HG03175 (cell line): ENCODE measurements around the gene OR51M1.
"Not testable (repeated sequence)": the region's sequence is repeated elsewhere in the genome, so short reads cannot be mapped to it uniquely, and the experiment has no call there.

ENCODE experiments used
- ATAC-seq: cut with Tn5 transposase; IDR thresholded peaks from one replicate; pipeline ENCODE4 v1.9.1; 2021; ENCODE audit warnings: mild to moderate bottlenecking, moderate library complexity; ENCODE audit not compliant: unreplicated experiment

Gene OR51M1, protein sequence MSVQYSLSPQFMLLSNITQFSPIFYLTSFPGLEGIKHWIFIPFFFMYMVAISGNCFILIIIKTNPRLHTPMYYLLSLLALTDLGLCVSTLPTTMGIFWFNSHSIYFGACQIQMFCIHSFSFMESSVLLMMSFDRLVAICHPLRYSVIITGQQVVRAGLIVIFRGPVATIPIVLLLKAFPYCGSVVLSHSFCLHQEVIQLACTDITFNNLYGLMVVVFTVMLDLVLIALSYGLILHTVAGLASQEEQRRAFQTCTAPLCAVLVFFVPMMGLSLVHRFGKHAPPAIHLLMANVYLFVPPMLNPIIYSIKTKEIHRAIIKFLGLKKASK

GRCh38 chr11:5383576-5383975 is at the start of gene OR51M1:
Gene OR51M1, plus strand, starts transcription at chr11:5383812. Its CDS starts 5,587 bp downstream, at chr11:5389399.
- ATAC-seq = no peak

- ATAC-seq = no peak
Observed at GRCh38 chr11:5335170-5335569, 48.4 kb upstream of the OR51M1 start.

- no peak for ATAC-seq
Observed at GRCh38 chr11:5336331-5336730, 47.3 kb upstream of the OR51M1 start.

DNA sequence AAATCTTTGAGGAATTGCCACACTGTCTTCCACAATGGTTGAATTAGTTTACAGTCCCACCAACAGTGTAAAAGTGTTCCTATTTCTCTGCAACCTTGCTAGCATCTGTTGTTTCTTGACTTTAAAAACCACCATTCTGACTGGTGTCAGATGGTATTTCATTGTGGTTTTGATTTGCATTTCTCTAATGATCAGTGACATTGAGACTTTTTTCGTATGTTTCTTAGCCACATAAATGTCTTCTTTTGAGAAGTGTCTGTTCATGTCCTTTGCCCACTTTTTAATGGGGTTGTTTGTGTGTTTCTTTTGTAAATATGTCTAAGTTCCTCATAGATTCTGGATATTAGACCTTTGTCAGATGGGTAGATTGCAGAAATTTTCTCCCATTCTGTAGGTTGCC is 46.4 kb upstream of the OR51M1 start:
- ATAC-seq = not testable (repeated sequence)

DNA sequence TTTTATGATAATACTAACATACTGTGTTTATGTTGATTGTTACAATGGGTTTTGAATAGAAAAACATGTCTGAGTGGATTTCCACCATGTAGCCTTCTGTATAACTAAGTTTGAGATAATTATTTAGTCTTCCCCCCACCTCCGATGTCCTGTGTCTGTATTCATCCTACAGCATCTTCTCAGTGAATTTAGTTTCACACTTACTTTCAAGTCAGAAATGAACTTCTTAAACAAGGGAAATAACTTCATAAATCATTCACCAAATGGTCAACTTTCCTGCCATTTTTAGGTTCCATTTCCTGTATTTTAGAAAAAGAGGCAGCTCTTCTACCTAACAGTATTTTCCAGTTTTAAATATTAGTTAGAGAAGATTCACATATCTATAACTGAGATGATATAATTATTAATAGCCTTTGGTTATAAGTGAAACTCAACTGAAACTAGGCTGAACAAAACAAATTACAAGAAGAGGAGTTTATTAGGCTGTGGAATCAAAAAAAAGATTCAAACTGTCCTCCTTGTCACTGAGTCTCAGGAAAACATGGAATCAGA is 43.8 kb upstream of the OR51M1 start:
- peak; percentile 78 for ATAC-seq

DNA sequence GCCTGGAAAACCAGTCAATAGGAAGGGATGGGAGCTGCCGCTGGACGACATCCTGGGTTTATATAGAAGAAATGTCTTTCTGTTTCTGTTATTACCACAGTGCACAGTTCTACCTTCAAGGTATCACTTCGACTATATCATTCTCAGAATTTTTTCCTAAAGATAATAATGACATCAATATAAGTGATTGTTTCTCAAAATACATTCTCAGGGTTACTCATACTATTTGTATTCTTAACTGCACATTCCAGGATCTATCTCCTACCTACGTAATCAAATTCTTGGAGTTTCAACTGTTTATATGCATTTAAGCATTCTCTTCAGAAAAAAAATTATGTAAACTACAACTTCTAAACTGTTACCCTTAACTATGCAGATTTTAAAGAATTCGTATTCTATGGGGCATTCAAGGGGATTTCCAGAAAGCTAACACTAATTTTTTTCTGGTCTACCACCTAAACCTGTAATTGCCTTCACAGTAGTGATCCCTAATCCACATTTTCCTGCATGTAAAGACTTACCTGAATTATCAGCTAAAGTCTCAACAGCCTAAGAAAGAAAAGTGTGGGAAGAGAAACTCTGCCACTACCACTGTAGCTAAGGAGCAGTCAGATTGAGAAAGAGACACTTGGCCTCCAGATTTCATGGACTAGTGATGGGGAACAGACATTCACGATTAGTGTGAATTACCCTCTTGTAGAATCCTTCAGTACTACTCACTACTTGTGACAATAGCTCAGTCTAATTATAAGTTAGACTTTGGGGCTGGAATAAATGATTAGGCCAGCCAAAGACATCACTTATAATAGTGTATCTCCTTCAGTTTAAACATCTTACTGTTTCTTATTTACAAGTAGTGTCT is 39.9 kb upstream of the OR51M1 start, which contains the start of gene OR51B5:
TSS of gene OR51B5 (minus strand) at position 51 of the 862 bp plus-strand sequence. CDS start at position 51, 0 bp downstream.
- no peak for ATAC-seq

DNA sequence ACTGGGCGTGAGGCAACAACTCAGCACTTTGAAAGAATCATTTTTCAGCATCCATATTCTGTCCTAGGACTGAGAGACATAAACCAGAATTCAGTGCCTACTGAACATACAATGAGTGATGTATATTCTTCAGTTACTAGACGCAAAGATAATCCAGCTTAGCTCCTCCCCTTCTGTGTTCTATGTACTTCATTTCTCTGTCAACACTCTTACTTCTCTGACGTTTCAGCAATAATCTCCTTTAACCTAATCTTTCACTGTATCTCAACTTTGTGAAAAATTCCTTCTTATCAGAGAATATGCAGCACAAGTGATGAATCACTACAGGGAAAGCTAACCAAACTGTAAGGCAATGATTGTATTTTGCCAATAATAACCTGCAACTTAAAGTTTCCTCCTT is 37.8 kb upstream of the OR51M1 start:
- no peak for ATAC-seq

- no peak for ATAC-seq
Observed at GRCh38 chr11:5348551-5349194, 34.9 kb upstream of the OR51M1 start.

DNA sequence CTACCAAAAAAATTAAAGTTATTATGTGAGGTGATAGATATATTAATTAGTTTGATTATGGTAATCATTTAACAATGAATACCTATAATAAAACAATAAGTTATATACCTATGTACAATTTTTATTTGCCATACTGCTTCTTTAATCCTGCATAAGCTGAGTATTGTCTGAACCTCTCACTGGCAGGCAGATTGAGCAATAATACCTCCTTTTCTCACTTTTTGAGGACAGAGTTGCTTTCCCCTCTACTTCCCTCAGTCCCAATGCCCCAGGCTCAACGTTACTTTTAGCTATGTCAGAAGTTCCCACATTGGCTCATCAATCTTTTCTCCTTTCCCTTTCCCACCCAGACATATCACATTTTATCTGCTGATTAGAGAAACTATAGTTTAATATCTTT is 34.1 kb upstream of the OR51M1 start:
- ATAC-seq = no peak

DNA sequence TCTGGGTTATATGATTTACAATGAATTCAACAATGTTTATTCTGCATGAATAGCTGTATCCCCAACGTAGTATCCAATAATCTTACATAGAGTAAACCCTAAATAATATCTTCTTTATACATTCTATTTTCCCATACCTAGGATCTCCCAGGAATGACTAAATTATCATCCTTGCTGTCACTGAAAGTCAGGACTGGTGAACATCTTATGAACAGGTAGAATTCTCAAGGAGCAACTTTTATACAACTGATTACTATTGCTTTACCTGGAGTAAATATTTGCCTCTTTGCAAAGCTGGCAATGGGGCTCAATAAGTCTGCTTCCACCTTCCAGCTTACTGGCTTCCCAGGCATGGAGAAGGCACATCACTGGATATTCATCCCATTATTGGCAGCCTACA is 32.4 kb upstream of the OR51M1 start, which contains the start of gene OR51B6:
TSS of gene OR51B6 (plus strand) at position 301 of the 400 bp plus-strand sequence. CDS start at position 301, 0 bp downstream.
- ATAC-seq = no peak

GRCh38 chr11:5356031-5356430 is 27.6 kb upstream of the OR51M1 start:
- not testable (repeated sequence) for ATAC-seq

- no peak for ATAC-seq
Observed at GRCh38 chr11:5362017-5362625, 21.5 kb upstream of the OR51M1 start.

DNA sequence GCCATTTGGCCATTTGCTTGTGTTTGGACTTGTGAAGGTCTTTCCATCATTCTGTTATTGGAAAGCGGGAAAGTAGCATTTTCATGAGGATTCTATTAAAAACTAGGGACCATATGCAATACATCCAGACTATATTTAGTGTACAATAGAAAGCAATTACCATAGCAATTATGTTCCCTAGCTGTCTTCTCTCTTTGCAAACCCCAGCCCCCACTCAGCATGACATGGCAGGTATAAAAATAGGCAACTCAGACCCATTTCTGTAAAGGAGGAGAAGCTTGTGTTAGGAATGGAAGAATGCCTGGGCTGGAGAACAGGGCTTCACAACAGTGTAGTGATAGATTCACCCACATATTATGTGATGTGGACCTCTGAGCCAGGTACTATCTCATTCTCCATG is 19.9 kb upstream of the OR51M1 start:
- no peak for ATAC-seq

GRCh38 chr11:5364214-5364613 is 19.4 kb upstream of the OR51M1 start:
- no peak for ATAC-seq

- not testable (repeated sequence) for ATAC-seq
Observed at GRCh38 chr11:5366365-5366764, 17.2 kb upstream of the OR51M1 start.

- no peak for ATAC-seq
Observed at GRCh38 chr11:5366856-5367255, 16.8 kb upstream of the OR51M1 start.

- ATAC-seq = peak; percentile 33
Observed at GRCh38 chr11:5367448-5368074, 16.1 kb upstream of the OR51M1 start.

- ATAC-seq = no peak
Observed at GRCh38 chr11:5368502-5369043, 15.0 kb upstream of the OR51M1 start.

- ATAC-seq = peak; percentile 62
Observed at GRCh38 chr11:5369789-5370188, 13.8 kb upstream of the OR51M1 start.
